Smooth muscle cell of the pulmonary artery (primary cell): ENCODE measurements around the gene TOR1B. TPM values are rescaled to one million over a fixed set of nuclear protein-coding genes. Genes with fewer than 3 reads are reported as not detected.

Experiments
- total RNA-seq: library from RNA; depleted of rRNA; stranded (reverse); fragments of >200 nt; gene quantifications from 2 replicates; pipeline ENCODE4 v1.2.3, GENCODE V29; 2014

Gene TOR1B
- 51.9 and 55.1 TPM in 2 replicates for total RNA-seq

GRCh38 chr9:129802833-129803675 is at the start of gene TOR1B:
Gene TOR1B, plus strand, starts transcription at chr9:129803184. Its CDS starts 29 bp downstream, at chr9:129803213.

DNA sequence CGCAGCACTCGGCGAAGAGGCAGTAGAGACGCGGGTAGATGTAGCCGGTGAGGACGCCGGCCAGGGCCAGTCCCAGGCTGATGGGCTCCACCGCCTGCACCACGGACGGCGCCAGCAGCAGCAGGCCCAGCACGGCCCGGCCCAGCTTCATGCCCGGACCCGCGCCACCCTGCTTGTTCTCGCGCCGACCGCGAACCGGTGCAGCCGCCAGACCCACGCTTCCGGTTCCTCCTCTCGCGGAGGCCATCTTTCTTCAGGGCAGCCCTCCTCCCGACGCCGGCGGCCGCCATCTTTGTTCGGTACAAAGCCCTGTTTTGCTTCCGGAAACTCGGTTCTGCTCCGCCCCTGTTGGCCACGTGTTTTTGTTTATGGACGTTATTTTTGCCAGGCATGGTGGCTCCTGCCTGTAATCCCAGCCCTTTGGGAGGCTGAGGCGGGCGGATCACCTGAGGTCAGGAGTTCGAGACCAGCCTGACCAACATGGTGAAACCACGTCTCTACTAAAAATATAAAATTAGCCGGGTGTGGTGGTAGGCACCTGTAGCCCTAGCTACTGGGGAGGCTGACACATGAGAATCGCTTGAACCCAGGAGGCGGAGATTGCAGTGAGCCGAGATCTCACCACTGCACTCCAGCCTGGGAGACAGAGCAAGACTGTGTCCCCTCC is 21.1 kb downstream of the TOR1B start, which contains the start of gene TOR1A:
TSS of gene TOR1A (minus strand) at position 202 of the 667 bp plus-strand sequence. CDS start at position 151, 51 bp downstream.

GRCh38 chr9:129835128-129835859 is 32.3 kb downstream of the TOR1B start, which contains the start of the genes C9orf78 and USP20:
Gene C9orf78, minus strand, starts transcription at chr9:129835275. Its CDS starts 54 bp downstream, at chr9:129835221.
Gene USP20, plus strand, starts transcription at chr9:129835458. Its CDS starts 17,098 bp downstream, at chr9:129852556.

Other genes with a start within 250 kb of the TOR1B start
- gene C9orf50, start 182.1 kb upstream of the TOR1B start, total RNA-seq = 0.26 and 0.33 TPM in 2 replicates
- 31.7 and 32.8 TPM in 2 replicates for gene NTMT1, start 177.0 kb upstream of the TOR1B start, total RNA-seq
- 20.3 and 26.2 TPM in 2 replicates for gene ASB6, start 161.0 kb upstream of the TOR1B start, total RNA-seq
- 11.3 and 17.9 TPM in 2 replicates for gene PRRX2, start 137.5 kb upstream of the TOR1B start, total RNA-seq
- gene PTGES, start 50.1 kb upstream of the TOR1B start, total RNA-seq = 6.5 and 21.0 TPM in 2 replicates
- 35.0 and 39.6 TPM in 2 replicates for gene TOR1A, start 21.0 kb downstream of the TOR1B start, total RNA-seq
- 26.6 and 33.7 TPM in 2 replicates for gene C9orf78, start 32.1 kb downstream of the TOR1B start, total RNA-seq
- gene USP20, start 32.3 kb downstream of the TOR1B start, total RNA-seq = 14.4 and 17.7 TPM in 2 replicates
- 41.9 and 49.1 TPM in 2 replicates for gene FNBP1, start 240.0 kb downstream of the TOR1B start, total RNA-seq